ENCODE data around the gene PRSS36. TPM values are rescaled to one million over a fixed set of nuclear protein-coding genes. Genes with fewer than 3 reads are reported as not detected.

The PRSS36 gene
- total and polyA plus RNA-seq, 2 of the 4 experiments (the other 2 are of a cell fraction): 0.18 to 0.55 TPM

- TF ChIP-seq SMC3 (IDR thresholded peaks at IDR 0.05; ENCODE audit: low read depth, low read length) (no peak), USF2 (IDR thresholded peaks at IDR 0.05; ENCODE audit: low read depth, low read length) (no peak), RFX5 (IDR thresholded peaks at IDR 0.05; ENCODE audit: low read depth, low read length) (no peak), MXI1 (IDR thresholded peaks at IDR 0.05; ENCODE audit: borderline replicate concordance, low read depth, low read length) (no peak), POLR2A (IDR thresholded peaks at IDR 0.05; ENCODE audit: low read depth, low read length) (no peak), FOS (IDR thresholded peaks at IDR 0.05; ENCODE audit: low read depth, low read length) (no peak)
These were observed 29.4 kb upstream of the PRSS36 start (continued) for GRCh38 chr16:31179219-31179746.

GRCh38 chr16:31177136-31177535, 27.3 kb upstream of the PRSS36 start:
- ChIA-PET CTCF (interaction anchor here (0.9 kb wide), 1 partner anchor 11 kb away, joined by 3 read pairs; no protein-coding TSS in a partner anchor), POLR2A (ENCODE audit: unreplicated experiment) (no interaction called here)
- in situ Hi-C loops (cut with MboI; ENCODE audit: low sequenced_read_pairs) (no loop called here), dilution Hi-C loops (cut with HindIII; ENCODE audit: low sequenced_read_pairs, unreplicated experiment) (no loop called here), intact Hi-C loops (cut with micrococcal nuclease) (no loop called here)
- Histone ChIP-seq H3K9ac (ENCODE audit: low read depth, low read length) (no peak overlapping the region), H3K23ac (ENCODE audit: low read depth, low read length) (no peak overlapping the region), H3K18ac (ENCODE audit: low read depth, low read length) (no peak overlapping the region), H2AK9ac (replicated peaks; ENCODE audit: low read depth, low read length, poor library complexity) (no peak overlapping the region), H3K36me3 (ENCODE audit: control insufficient read depth, insufficient read depth, low read length) (peaks cover 5% of the 10 kb centered on the region; the same call in 1 of the 2 replicates), H3K4me3 (ENCODE audit: insufficient read depth, low read depth, low read length) (no peak overlapping the region), H2AFZ (replicated peaks; ENCODE audit: low read length, poor library complexity) (no peak overlapping the region), H3K14ac (replicated peaks; ENCODE audit: low read depth, low read length) (no peak overlapping the region), H3K79me1 (ENCODE audit: low read depth in 1 of 2, low read length in 2 of 2) (peaks cover 0 to 18% of the 10 kb centered on the region in 2 experiments; a peak in 2 of 4 replicates), H2BK15ac (ENCODE audit: low read depth, low read length) (no peak overlapping the region), H3K4me1 (ENCODE audit: control insufficient read depth, insufficient read depth, low read length) (0 out of 2 replicates have a peak, but pooled peaks cover 1% of the 10 kb centered on the region), H3K9me3 (ENCODE audit: control insufficient read depth, insufficient read depth, low read length) (no peaks in the 10 kb centered on the region), H2BK20ac (ENCODE audit: low read depth, low read length) (no peak overlapping the region), H4K8ac (ENCODE audit: low read depth in 2 of 2, low read length in 2 of 2) (no peak overlapping the region), H2AK5ac (ENCODE audit: low read depth, low read length) (no peak overlapping the region), H3K27me3 (ENCODE audit: control insufficient read depth, insufficient read depth, low read length) (no peaks in the 10 kb centered on the region), H4K91ac (ENCODE audit: insufficient read depth, low read depth, low read length) (no peak overlapping the region), H4K20me1 (ENCODE audit: insufficient read depth, low read length) (peaks cover 25% of the 10 kb centered on the region), H2BK5ac (ENCODE audit: low read depth, low read length, poor library complexity, severe bottlenecking) (no peak overlapping the region), H3K9me1 (ENCODE audit: insufficient read depth, low read length) (peaks cover 5% of the 10 kb centered on the region; the same call in 1 of the 2 replicates), H2BK120ac (ENCODE audit: low read depth, low read length) (no peak overlapping the region), H3K4me2 (ENCODE audit: low read depth, low read length) (no peak overlapping the region), H4K5ac (ENCODE audit: low read depth, low read length) (no peak overlapping the region), H3K56ac (ENCODE audit: extremely low read depth, insufficient read depth, low read length) (no peak overlapping the region), H3K4ac (ENCODE audit: low read depth, low read length) (no peak overlapping the region), H3K27ac (ENCODE audit: insufficient read depth, low read length) (no peak overlapping the region)
- 75% methylated on average over 2 of the region's 3 CpGs; no CpG with 5 or more reads in 1 of the 2 experiments for WGBS, 2 experiments (ENCODE audit: extremely low coverage in 2 of 2, insufficient read length in 1 of 2)
- no peak for ATAC-seq (ENCODE audit: low read depth)
- no TSS peak for BruUV-seq (replicated peaks)
- TF ChIP-seq MAFK (IDR thresholded peaks at IDR 0.05; ENCODE audit: low read depth, low read length) (no peak), MAZ (IDR thresholded peaks at IDR 0.05; ENCODE audit: borderline replicate concordance, low read depth, low read length) (no peak), CEBPB (IDR thresholded peaks at IDR 0.05; ENCODE audit: low read depth, low read length) (no peak), CHD1 (IDR thresholded peaks at IDR 0.05; ENCODE audit: low read depth, low read length) (no peak)
- DNase-seq: peak; percentile 59
